ENCODE results near the gene MCCD1. TPM values are rescaled to one million over a fixed set of nuclear protein-coding genes. Genes with fewer than 3 reads are reported as not detected.

The MCCD1 gene
- total and polyA plus RNA-seq, 2 of the 13 experiments (the other 11 are each of a cell fraction or from before 2014, with no cell fraction given) = 0.15 TPM; not detected in 1

DNA sequence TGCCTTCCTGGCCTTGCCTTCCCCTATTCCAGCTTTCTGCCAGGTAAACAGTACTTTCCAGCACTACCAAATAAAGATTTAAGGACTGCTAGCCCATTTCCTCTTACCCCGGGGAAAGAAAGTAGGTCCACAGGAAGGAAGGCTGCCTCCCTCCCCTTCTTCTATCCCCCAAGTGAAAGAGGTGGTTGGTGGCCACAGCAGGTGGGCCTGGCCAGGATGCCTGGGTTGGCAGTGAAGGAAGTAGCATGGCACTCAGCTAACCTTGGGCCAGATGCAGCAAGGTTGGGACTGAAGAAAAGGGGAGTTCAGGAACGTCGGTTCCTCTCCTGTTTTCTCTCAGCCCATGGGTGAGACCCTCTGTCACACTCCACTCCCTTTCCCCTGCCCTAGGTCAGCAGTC lies 27.5 kb downstream of the MCCD1 start:
- H3K9ac ChIP-seq (ENCODE audit: insufficient read depth, low read depth, low read length) = no peak overlapping the region
- no peaks in the 10 kb centered on the region for H3K4me1 ChIP-seq (ENCODE audit: insufficient read depth, low read length)
- no peaks in the 10 kb centered on the region for H4K20me1 ChIP-seq (ENCODE audit: insufficient read depth, low read length)
- no peak overlapping the region for H3K4me3 ChIP-seq (replicated peaks in 1 of 3; ENCODE audit: insufficient read depth in 1 of 3, low read depth in 2 of 3, low read length in 3 of 3)
- FAIRE-seq (no peak), ATAC-seq (no peak), DNase-seq (ENCODE audit: low spot score) (no peak)
- H3K27me3 ChIP-seq (ENCODE audit: control insufficient read depth in 1 of 2, insufficient read depth in 2 of 2, low read length in 2 of 2) = no peaks in the 10 kb centered on the region
- no peak for TF ChIP-seq ARNT2 (CRISPR knock-in tag; IDR thresholded peaks at IDR 0.05; ENCODE audit: low read depth)
- H3K4me2 ChIP-seq (ENCODE audit: low read depth, low read length) = no peak overlapping the region
- intact Hi-C loops (cut with micrococcal nuclease; ENCODE audit: unreplicated experiment) = no loop called here
- H3K79me2 ChIP-seq (ENCODE audit: insufficient read depth, low read length) = no peaks in the 10 kb centered on the region
- CTCF ChIA-PET (ENCODE audit: low intra/inter-chr PET ratio, low total read pairs) = no interaction called here
- 92% methylated on average over 3 of the region's 3 CpGs for WGBS (ENCODE audit: low lambda C conversion rate)
- BruUV-seq (replicated peaks) = no TSS peak
- H3K9me3 ChIP-seq (ENCODE audit: low read length) = no peaks in the 10 kb centered on the region
- peaks cover 22 to 52% of the 10 kb centered on the region in 2 experiments; a peak in 4 of 5 replicates for H3K36me3 ChIP-seq (replicated peaks in 1 of 2; ENCODE audit: control insufficient read depth in 1 of 2, insufficient read depth in 2 of 2, low read length in 2 of 2)
- in situ Hi-C loops (cut with HindIII; ENCODE audit: extremely low pct_ligation_motif_present, low pct_unique_long_range_greater_than_20kb) = no loop called here
- no peak overlapping the region for H3K27ac ChIP-seq (ENCODE audit: extremely low read length, insufficient read depth, low read length)
- H2AFZ ChIP-seq (ENCODE audit: low read length) = no peak overlapping the region
- POLR2A ChIA-PET = no interaction called here

DNA sequence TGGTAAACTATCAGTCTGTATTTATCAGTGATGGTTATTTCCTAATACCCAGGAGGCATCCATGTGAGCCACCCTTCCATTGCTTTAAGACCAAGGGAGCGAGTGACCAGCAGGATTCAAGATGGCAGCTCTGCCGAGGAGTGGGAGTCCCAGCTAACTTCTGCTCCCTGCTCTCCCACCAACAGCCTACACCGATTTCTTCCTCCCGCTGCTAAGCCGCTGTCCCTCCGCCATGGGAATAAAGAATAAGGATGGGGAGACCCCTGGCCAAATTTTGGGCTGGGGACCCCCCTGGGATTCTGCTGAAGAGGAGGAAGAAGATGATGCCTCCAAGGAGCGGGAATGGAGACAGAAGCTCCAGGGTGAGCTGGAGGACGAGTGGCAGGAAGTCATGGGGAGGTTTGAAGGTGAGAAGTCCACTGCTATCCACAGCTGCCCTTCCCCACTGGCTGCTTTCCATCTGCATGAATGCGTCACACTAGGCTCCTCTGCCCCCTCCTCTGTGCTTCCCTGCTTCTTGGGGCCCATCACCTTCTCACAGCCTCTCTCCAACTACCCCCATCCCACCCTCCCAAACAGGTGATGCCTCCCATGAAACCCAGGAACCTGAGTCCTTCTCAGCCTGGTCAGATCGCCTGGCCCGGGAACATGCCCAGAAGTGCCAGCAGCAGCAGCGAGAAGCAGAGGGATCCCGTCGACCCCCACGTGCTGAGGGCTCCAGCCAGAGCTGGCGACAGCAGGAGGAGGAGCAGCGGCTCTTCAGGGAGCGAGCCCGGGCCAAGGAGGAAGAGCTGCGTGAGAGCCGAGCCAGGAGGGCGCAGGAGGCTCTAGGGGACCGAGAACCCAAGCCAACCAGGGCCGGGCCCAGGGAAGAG lies 28.9 kb downstream of the MCCD1 start:
- CTCF ChIA-PET (ENCODE audit: low intra/inter-chr PET ratio, low total read pairs) = no interaction called here
- no TSS peak for BruUV-seq (replicated peaks)
- 89% methylated on average over 24 of the region's 24 CpGs for WGBS (ENCODE audit: low lambda C conversion rate)
- intact Hi-C loops (cut with micrococcal nuclease; ENCODE audit: unreplicated experiment) = no loop called here
- no peak overlapping the region for H3K9ac ChIP-seq (ENCODE audit: insufficient read depth, low read depth, low read length)
- H3K4me2 ChIP-seq (ENCODE audit: low read depth, low read length) = no peak overlapping the region
- no peaks in the 10 kb centered on the region for H3K27me3 ChIP-seq (ENCODE audit: control insufficient read depth in 1 of 2, insufficient read depth in 2 of 2, low read length in 2 of 2)
- H2AFZ ChIP-seq (ENCODE audit: low read length) = no peak overlapping the region
- no peak overlapping the region for H3K27ac ChIP-seq (ENCODE audit: extremely low read length, insufficient read depth, low read length)
- DNase-seq (ENCODE audit: low spot score) (no peak), ATAC-seq (no peak; the same call in 2 of the 3 replicates), FAIRE-seq (no peak)
- H4K20me1 ChIP-seq (ENCODE audit: insufficient read depth, low read length) = no peaks in the 10 kb centered on the region
- POLR2A ChIA-PET = no interaction called here
- H3K4me1 ChIP-seq (ENCODE audit: insufficient read depth, low read length) = no peaks in the 10 kb centered on the region
- in situ Hi-C loops (cut with HindIII; ENCODE audit: extremely low pct_ligation_motif_present, low pct_unique_long_range_greater_than_20kb) = no loop called here
- H3K9me3 ChIP-seq (ENCODE audit: low read length) = no peaks in the 10 kb centered on the region
- H3K4me3 ChIP-seq (replicated peaks in 1 of 3; ENCODE audit: insufficient read depth in 1 of 3, low read depth in 2 of 3, low read length in 3 of 3) = no peak overlapping the region
- H3K79me2 ChIP-seq (ENCODE audit: insufficient read depth, low read length) = no peaks in the 10 kb centered on the region
- H3K36me3 ChIP-seq (replicated peaks in 1 of 2; ENCODE audit: control insufficient read depth in 1 of 2, insufficient read depth in 2 of 2, low read length in 2 of 2) = peaks cover 21 to 52% of the 10 kb centered on the region in 2 experiments; a peak in 4 of 5 replicates
- TF ChIP-seq ZSCAN9 (CRISPR knock-in tag; IDR thresholded peaks at IDR 0.05; ENCODE audit: borderline replicate concordance) (no peak), ZNF841 (CRISPR knock-in tag; IDR thresholded peaks at IDR 0.05; ENCODE audit: borderline replicate concordance) (no peak), GATAD2A (CRISPR knock-in tag; IDR thresholded peaks at IDR 0.05) (no peak), ZNF263 (CRISPR knock-in tag; IDR thresholded peaks at IDR 0.05) (no peak), REXO4 (CRISPR knock-in tag; IDR thresholded peaks at IDR 0.05; ENCODE audit: borderline replicate concordance) (no peak), NR2C2 (CRISPR knock-in tag; IDR thresholded peaks at IDR 0.05; ENCODE audit: borderline replicate concordance) (no peak), BRCA1 (CRISPR knock-in tag; IDR thresholded peaks at IDR 0.05) (no peak), RXRA (CRISPR knock-in tag; IDR thresholded peaks at IDR 0.05) (no peak), ZNF382 (CRISPR knock-in tag; IDR thresholded peaks at IDR 0.05; ENCODE audit: borderline replicate concordance) (no peak), KDM3A (CRISPR knock-in tag; IDR thresholded peaks at IDR 0.05; ENCODE audit: low read depth) (no peak)
- TF ChIP-seq, protein P1, sequence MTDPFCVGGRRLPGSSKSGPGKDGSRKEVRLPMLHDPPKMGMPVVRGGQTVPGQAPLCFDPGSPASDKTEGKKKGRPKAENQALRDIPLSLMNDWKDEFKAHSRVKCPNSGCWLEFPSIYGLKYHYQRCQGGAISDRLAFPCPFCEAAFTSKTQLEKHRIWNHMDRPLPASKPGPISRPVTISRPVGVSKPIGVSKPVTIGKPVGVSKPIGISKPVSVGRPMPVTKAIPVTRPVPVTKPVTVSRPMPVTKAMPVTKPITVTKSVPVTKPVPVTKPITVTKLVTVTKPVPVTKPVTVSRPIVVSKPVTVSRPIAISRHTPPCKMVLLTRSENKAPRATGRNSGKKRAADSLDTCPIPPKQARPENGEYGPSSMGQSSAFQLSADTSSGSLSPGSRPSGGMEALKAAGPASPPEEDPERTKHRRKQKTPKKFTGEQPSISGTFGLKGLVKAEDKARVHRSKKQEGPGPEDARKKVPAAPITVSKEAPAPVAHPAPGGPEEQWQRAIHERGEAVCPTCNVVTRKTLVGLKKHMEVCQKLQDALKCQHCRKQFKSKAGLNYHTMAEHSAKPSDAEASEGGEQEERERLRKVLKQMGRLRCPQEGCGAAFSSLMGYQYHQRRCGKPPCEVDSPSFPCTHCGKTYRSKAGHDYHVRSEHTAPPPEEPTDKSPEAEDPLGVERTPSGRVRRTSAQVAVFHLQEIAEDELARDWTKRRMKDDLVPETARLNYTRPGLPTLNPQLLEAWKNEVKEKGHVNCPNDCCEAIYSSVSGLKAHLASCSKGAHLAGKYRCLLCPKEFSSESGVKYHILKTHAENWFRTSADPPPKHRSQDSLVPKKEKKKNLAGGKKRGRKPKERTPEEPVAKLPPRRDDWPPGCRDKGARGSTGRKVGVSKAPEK (CRISPR knock-in tag; IDR thresholded peaks at IDR 0.05; ENCODE audit: borderline replicate concordance) = no peak
- TF ChIP-seq, protein P2, sequence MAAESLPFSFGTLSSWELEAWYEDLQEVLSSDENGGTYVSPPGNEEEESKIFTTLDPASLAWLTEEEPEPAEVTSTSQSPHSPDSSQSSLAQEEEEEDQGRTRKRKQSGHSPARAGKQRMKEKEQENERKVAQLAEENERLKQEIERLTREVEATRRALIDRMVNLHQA (CRISPR knock-in tag; IDR thresholded peaks at IDR 0.05) = no peak
- TF ChIP-seq, protein P3, sequence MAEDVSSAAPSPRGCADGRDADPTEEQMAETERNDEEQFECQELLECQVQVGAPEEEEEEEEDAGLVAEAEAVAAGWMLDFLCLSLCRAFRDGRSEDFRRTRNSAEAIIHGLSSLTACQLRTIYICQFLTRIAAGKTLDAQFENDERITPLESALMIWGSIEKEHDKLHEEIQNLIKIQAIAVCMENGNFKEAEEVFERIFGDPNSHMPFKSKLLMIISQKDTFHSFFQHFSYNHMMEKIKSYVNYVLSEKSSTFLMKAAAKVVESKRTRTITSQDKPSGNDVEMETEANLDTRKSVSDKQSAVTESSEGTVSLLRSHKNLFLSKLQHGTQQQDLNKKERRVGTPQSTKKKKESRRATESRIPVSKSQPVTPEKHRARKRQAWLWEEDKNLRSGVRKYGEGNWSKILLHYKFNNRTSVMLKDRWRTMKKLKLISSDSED (CRISPR knock-in tag; IDR thresholded peaks at IDR 0.05) = no peak

Data from HepG2 (cell line).